GM12873 (cell line): Measurements from ENCODE around the gene CXXC1.

ENCODE experiments used
- TF ChIP-seq, protein P1 (sequence below): IDR thresholded peaks from 2 replicates; pipeline ENCODE4 v1.5.1; 2012; ENCODE audit warnings: low read depth, mild to moderate bottlenecking, moderate library complexity, low read length, control low read depth; ENCODE audit not compliant: insufficient read depth; ENCODE audit errors: missing control alignments

Gene CXXC1

DNA sequence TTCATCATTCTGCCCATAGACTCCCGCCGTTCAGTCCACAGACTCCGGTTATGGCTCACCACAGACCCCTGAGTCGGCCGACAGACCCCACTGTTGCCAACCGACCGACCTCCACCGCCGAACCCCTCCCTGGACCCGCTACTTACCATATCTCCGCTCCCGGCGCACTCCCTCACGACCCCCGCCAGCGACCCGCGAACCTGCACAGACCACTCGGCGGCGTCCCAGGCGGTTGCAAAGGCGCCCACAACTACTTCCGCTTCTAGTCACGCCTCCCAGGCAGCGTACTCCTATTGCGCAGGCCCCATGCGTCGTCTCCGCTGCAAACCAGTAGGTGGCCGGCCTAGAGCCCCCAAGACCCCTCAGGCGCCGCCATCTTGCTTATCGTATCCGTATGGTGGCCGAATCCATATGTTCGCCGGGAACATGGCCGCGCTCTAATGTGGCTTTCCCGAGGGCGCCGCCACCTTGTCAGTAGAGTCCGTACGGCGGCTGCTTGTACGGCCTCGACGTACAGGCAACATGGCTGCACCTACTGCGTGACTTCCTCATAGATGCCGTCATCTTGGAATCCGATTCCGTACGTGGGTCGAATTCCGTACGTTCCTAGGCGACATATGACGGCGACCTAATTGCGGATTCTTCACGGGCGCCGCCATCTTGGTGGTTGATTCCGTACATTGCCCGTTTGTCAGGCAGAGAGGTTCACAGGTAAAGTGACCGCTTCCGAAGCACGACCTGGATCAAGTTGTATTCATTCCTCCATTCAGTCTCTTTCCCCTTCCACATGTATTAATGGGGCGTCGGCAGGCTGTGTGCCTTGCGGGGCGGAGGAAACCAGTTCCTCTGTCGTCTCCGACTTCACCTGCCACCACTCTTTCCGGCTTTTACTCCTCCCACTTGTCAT is at the start of gene CXXC1:
TSS of gene CXXC1 (minus strand) at position 252 of the 907 bp plus-strand sequence. CDS start at position 149, 103 bp downstream.
- TF ChIP-seq, protein P1, sequence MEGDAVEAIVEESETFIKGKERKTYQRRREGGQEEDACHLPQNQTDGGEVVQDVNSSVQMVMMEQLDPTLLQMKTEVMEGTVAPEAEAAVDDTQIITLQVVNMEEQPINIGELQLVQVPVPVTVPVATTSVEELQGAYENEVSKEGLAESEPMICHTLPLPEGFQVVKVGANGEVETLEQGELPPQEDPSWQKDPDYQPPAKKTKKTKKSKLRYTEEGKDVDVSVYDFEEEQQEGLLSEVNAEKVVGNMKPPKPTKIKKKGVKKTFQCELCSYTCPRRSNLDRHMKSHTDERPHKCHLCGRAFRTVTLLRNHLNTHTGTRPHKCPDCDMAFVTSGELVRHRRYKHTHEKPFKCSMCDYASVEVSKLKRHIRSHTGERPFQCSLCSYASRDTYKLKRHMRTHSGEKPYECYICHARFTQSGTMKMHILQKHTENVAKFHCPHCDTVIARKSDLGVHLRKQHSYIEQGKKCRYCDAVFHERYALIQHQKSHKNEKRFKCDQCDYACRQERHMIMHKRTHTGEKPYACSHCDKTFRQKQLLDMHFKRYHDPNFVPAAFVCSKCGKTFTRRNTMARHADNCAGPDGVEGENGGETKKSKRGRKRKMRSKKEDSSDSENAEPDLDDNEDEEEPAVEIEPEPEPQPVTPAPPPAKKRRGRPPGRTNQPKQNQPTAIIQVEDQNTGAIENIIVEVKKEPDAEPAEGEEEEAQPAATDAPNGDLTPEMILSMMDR = peak; percentile 67

DNA sequence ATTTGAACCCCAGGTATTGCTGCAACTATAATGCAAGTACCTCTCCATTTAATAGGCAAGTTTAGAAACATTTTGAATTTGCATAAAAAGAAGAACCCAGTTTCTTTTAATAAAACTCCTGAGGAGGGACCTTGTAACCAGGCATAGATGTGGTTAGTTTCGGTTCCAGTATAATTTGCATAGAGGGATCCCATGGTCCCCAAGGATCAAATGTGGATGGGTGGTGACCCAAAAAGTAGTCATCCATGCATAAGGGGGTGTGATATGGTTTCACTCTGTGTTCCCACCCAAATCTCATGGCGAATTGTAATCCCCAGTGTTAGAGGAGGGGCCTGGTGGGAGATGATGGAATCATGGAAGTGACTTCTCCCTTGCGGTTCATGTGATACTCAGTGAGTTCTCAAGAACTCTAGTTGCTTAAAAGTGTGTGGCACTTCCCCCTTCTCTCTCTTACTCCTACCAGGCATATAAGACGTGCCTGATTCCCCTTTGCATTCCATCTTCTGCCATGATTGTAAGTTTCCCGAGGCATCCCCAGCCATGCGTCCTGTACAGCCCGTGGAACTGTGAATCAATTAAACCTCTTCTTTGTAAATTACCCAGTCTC is 47.2 kb upstream of the CXXC1 start:
- TF ChIP-seq, protein P1 = no peak

DNA sequence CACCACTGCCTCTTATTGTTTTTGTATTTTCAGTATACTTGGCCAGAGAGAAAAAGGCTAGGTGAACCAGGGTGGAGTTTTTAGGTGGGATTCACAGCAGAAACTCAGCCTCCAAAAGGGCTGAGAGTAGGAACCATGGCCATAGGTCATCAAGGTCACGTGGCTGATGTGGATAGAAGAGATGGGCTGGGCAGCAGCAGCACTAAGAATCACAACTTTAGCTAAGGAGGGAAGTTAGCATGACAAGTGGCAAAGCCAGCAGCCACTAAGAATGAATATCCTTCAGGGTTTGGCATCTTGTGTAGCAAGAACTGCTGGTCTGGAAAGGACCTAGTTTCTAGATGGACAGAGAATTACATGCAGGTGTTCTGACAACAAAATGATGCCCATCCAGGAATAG is 44.2 kb upstream of the CXXC1 start:
- TF ChIP-seq, protein P1 = no peak

DNA sequence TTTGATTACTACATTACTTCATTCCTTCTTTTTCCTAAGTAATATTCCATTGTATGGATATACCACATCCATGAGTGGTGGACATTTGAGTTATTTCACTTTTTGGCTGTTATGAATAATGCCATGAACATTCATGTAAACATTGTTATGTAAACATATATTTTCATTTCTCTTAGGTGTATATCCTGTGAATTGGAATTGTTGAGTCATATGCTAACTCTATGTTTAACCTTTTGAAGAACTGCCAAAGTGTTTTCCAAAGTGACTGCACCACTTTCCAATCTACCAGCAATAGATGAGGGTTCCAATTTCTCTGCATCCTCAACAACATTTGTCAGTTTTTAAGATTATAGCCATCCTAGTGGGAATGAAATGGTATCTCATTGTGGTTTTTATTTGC is 42.7 kb upstream of the CXXC1 start:
- TF ChIP-seq, protein P1 = no peak

DNA sequence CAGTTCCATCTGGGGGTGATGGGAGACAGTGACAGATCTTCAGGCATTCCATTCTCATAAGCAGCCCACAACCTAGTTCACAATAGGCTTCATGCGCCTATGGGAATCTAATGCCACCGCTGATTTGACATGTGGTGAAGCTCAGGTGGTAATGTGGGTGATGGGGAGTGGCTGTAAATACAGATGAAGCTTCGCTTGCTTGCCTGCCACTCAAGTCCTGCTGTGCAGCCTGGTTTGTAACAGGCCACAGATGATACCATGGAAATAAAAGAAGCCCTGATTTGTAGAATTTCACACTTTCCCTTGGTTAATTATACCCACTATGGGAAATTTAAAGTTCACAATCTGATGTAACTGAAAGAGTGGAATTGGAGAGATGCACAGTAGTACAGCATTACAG is 40.5 kb upstream of the CXXC1 start:
- TF ChIP-seq, protein P1 = no peak

DNA sequence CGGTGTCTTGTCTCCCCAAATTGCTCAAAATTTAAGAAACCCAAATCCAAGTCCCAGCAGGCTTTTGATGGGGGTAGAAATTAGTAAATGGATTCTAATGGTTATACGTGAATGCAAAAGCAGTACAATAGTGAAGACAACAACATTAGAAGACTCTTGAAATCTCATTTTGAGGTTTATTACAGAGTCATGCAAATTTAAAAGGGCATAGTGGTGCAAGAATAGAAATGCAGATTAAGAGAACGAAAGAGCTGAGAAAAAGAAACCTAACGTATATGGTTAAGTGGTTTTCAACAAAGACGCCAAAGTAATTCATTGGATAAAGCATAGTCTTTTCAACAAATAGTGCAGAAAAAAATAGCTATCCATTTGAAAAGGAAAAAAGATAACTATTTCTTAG is 33.2 kb upstream of the CXXC1 start:
- TF ChIP-seq, protein P1 = no peak

DNA sequence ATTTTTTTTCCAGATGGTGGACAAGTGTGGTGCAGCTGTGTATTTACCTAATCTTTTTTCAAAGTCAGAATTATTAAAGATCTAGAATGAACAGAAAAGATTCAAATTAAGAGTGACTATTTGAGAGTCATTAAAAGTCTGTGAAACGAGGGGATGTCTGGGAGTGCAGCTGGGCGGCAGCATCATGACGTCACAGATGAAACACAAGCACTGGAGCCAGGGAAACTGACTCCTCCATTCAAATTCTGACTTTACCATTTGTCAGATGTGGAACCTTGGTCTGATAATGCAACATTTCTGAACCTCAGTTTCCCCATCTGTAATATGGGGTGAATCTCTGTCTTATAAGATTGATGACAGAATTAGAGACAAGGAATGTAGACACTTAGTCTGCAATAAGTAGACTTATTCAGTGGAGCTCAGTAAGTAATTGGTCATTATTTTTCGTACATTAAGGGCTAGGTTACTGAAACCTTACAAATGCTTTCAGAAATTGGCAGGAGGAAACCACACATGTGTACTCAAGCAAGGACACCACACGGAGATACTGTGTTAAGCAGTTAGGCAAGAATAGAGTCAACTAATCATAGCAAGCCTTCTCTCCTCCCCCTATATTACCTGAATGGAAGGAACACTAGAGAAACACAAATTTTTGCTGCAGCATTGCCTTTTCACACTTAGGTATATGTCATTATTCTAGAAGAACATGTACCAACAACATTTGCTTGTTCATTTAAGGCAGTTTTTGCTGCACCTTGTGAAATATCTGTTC is 27.8 kb upstream of the CXXC1 start:
- TF ChIP-seq, protein P1 = no peak
